ENCODE results near the gene PI16. TPM values are rescaled to one million over a fixed set of nuclear protein-coding genes. Genes with fewer than 3 reads are reported as not detected.

PI16 gene
- polyA plus RNA-seq, 2 donors, result 1.9 to 2.7 TPM

- Histone ChIP-seq H3K4me3 (ENCODE audit: low read depth in 1 of 2, low read length in 2 of 2) (no peak overlapping the region), H3K9me3 (ENCODE audit: control insufficient read depth in 2 of 2, insufficient read depth in 1 of 2, low read depth in 1 of 2, low read length in 1 of 2) (no peaks in the 10 kb centered on the region), H3K27ac (ENCODE audit: low read depth in 2 of 2, low read length in 1 of 2) (peak overlapping the region in 1 of 2 donors; percentile 50), H3K27me3 (ENCODE audit: control insufficient read depth in 1 of 2, insufficient read depth in 2 of 2, low read length in 2 of 2) (no peaks in the 10 kb centered on the region), H3K36me3 (ENCODE audit: control insufficient read depth in 2 of 2, insufficient read depth in 2 of 2, low read length in 1 of 2) (peaks cover 4 to 11% of the 10 kb centered on the region in 2 donors), H3K4me1 (ENCODE audit: control insufficient read depth in 2 of 2, insufficient read depth in 2 of 2, low read length in 1 of 2) (peaks cover 0 to 2% of the 10 kb centered on the region in 2 donors)
- whole genome bisulfite sequencing, 2 donors, result 42 to 55% methylated on average over 10 of the region's 10 CpGs
These were observed 40.2 kb upstream of the PI16 start for GRCh38 chr6:36914227-36914794.

GRCh38 chr6:36915599-36915998, 38.9 kb upstream of the PI16 start:
- no peaks in the 10 kb centered on the region for H3K9me3 ChIP-seq (ENCODE audit: control insufficient read depth in 2 of 2, insufficient read depth in 1 of 2, low read depth in 1 of 2, low read length in 1 of 2)
- no peak overlapping the region for H3K27ac ChIP-seq (ENCODE audit: low read depth in 2 of 2, low read length in 1 of 2)
- peaks cover 4 to 11% of the 10 kb centered on the region in 2 donors for H3K36me3 ChIP-seq (ENCODE audit: control insufficient read depth in 2 of 2, insufficient read depth in 2 of 2, low read length in 1 of 2)
- H3K27me3 ChIP-seq (ENCODE audit: control insufficient read depth in 1 of 2, insufficient read depth in 2 of 2, low read length in 2 of 2), result no peaks in the 10 kb centered on the region
- 88 to 93% methylated on average over 4 of the region's 4 CpGs for whole genome bisulfite sequencing, 2 donors
- no peak overlapping the region for H3K4me3 ChIP-seq (ENCODE audit: low read depth in 1 of 2, low read length in 2 of 2)
- peaks cover 0 to 2% of the 10 kb centered on the region in 2 donors for H3K4me1 ChIP-seq (ENCODE audit: control insufficient read depth in 2 of 2, insufficient read depth in 2 of 2, low read length in 1 of 2)

GRCh38 chr6:36916126-36916525, 38.4 kb upstream of the PI16 start:
- Histone ChIP-seq H3K27ac (ENCODE audit: low read depth in 2 of 2, low read length in 1 of 2) (no peak overlapping the region), H3K4me1 (ENCODE audit: control insufficient read depth in 2 of 2, insufficient read depth in 2 of 2, low read length in 1 of 2) (peaks cover 0 to 2% of the 10 kb centered on the region in 2 donors), H3K4me3 (ENCODE audit: low read depth in 1 of 2, low read length in 2 of 2) (no peak overlapping the region), H3K27me3 (ENCODE audit: control insufficient read depth in 1 of 2, insufficient read depth in 2 of 2, low read length in 2 of 2) (no peaks in the 10 kb centered on the region), H3K9me3 (ENCODE audit: control insufficient read depth in 2 of 2, insufficient read depth in 1 of 2, low read depth in 1 of 2, low read length in 1 of 2) (no peaks in the 10 kb centered on the region), H3K36me3 (ENCODE audit: control insufficient read depth in 2 of 2, insufficient read depth in 2 of 2, low read length in 1 of 2) (peaks cover 4 to 11% of the 10 kb centered on the region in 2 donors)
- 74 to 75% methylated on average over 2 of the region's 2 CpGs for WGBS, 2 donors

- H3K9me3 ChIP-seq (ENCODE audit: control insufficient read depth in 2 of 2, insufficient read depth in 1 of 2, low read depth in 1 of 2, low read length in 1 of 2), result no peaks in the 10 kb centered on the region
- peaks cover 0 to 2% of the 10 kb centered on the region in 2 donors for H3K4me1 ChIP-seq (ENCODE audit: control insufficient read depth in 2 of 2, insufficient read depth in 2 of 2, low read length in 1 of 2)
- H3K4me3 ChIP-seq (ENCODE audit: low read depth in 1 of 2, low read length in 2 of 2), result no peak overlapping the region
- WGBS, 2 donors, result 83 to 84% methylated on average over 10 of the region's 10 CpGs
- H3K36me3 ChIP-seq (ENCODE audit: control insufficient read depth in 2 of 2, insufficient read depth in 2 of 2, low read length in 1 of 2), result peaks cover 6 to 11% of the 10 kb centered on the region in 2 donors
- H3K27ac ChIP-seq (ENCODE audit: low read depth in 2 of 2, low read length in 1 of 2), result peak overlapping the region; percentile 17 to 34
- H3K27me3 ChIP-seq (ENCODE audit: control insufficient read depth in 1 of 2, insufficient read depth in 2 of 2, low read length in 2 of 2), result no peaks in the 10 kb centered on the region
These were observed 36.9 kb upstream of the PI16 start for GRCh38 chr6:36917541-36918193.

GRCh38 chr6:36920049-36920448, 34.5 kb upstream of the PI16 start:
- Histone ChIP-seq H3K4me1 (ENCODE audit: control insufficient read depth in 2 of 2, insufficient read depth in 2 of 2, low read length in 1 of 2) (no peaks in the 10 kb centered on the region), H3K27ac (ENCODE audit: low read depth in 2 of 2, low read length in 1 of 2) (no peak overlapping the region), H3K27me3 (ENCODE audit: control insufficient read depth in 1 of 2, insufficient read depth in 2 of 2, low read length in 2 of 2) (no peaks in the 10 kb centered on the region), H3K4me3 (ENCODE audit: low read depth in 1 of 2, low read length in 2 of 2) (no peak overlapping the region), H3K36me3 (ENCODE audit: control insufficient read depth in 2 of 2, insufficient read depth in 2 of 2, low read length in 1 of 2) (peaks cover 9 to 14% of the 10 kb centered on the region in 2 donors), H3K9me3 (ENCODE audit: control insufficient read depth in 2 of 2, insufficient read depth in 1 of 2, low read depth in 1 of 2, low read length in 1 of 2) (no peaks in the 10 kb centered on the region)
- 84 to 91% methylated on average over 4 of the region's 4 CpGs for WGBS, 2 donors

GRCh38 chr6:36920546-36920945, 34.0 kb upstream of the PI16 start:
- Histone ChIP-seq H3K27me3 (ENCODE audit: control insufficient read depth in 1 of 2, insufficient read depth in 2 of 2, low read length in 2 of 2) (no peaks in the 10 kb centered on the region), H3K36me3 (ENCODE audit: control insufficient read depth in 2 of 2, insufficient read depth in 2 of 2, low read length in 1 of 2) (peaks cover 9 to 14% of the 10 kb centered on the region in 2 donors), H3K4me1 (ENCODE audit: control insufficient read depth in 2 of 2, insufficient read depth in 2 of 2, low read length in 1 of 2) (no peaks in the 10 kb centered on the region), H3K9me3 (ENCODE audit: control insufficient read depth in 2 of 2, insufficient read depth in 1 of 2, low read depth in 1 of 2, low read length in 1 of 2) (no peaks in the 10 kb centered on the region), H3K27ac (ENCODE audit: low read depth in 2 of 2, low read length in 1 of 2) (no peak overlapping the region), H3K4me3 (ENCODE audit: low read depth in 1 of 2, low read length in 2 of 2) (no peak overlapping the region)
- WGBS, 2 donors, result 83 to 85% methylated on average over 5 of the region's 5 CpGs

GRCh38 chr6:36924131-36924530, 30.4 kb upstream of the PI16 start:
- WGBS, 2 donors, result 88 to 89% methylated on average over 4 of the region's 4 CpGs
- Histone ChIP-seq H3K4me3 (ENCODE audit: low read depth in 1 of 2, low read length in 2 of 2) (no peak overlapping the region), H3K36me3 (ENCODE audit: control insufficient read depth in 2 of 2, insufficient read depth in 2 of 2, low read length in 1 of 2) (peaks cover 6 to 17% of the 10 kb centered on the region in 2 donors), H3K4me1 (ENCODE audit: control insufficient read depth in 2 of 2, insufficient read depth in 2 of 2, low read length in 1 of 2) (peaks cover 2% of the 10 kb centered on the region in 2 donors), H3K9me3 (ENCODE audit: control insufficient read depth in 2 of 2, insufficient read depth in 1 of 2, low read depth in 1 of 2, low read length in 1 of 2) (no peaks in the 10 kb centered on the region), H3K27ac (ENCODE audit: low read depth in 2 of 2, low read length in 1 of 2) (no peak overlapping the region), H3K27me3 (ENCODE audit: control insufficient read depth in 1 of 2, insufficient read depth in 2 of 2, low read length in 2 of 2) (no peaks in the 10 kb centered on the region)

- Histone ChIP-seq H3K4me1 (ENCODE audit: control insufficient read depth in 2 of 2, insufficient read depth in 2 of 2, low read length in 1 of 2) (peaks cover 2 to 3% of the 10 kb centered on the region in 2 donors), H3K36me3 (ENCODE audit: control insufficient read depth in 2 of 2, insufficient read depth in 2 of 2, low read length in 1 of 2) (peaks cover 6 to 17% of the 10 kb centered on the region in 2 donors), H3K4me3 (ENCODE audit: low read depth in 1 of 2, low read length in 2 of 2) (no peak overlapping the region), H3K27ac (ENCODE audit: low read depth in 2 of 2, low read length in 1 of 2) (no peak overlapping the region), H3K27me3 (ENCODE audit: control insufficient read depth in 1 of 2, insufficient read depth in 2 of 2, low read length in 2 of 2) (no peaks in the 10 kb centered on the region), H3K9me3 (ENCODE audit: control insufficient read depth in 2 of 2, insufficient read depth in 1 of 2, low read depth in 1 of 2, low read length in 1 of 2) (no peaks in the 10 kb centered on the region)
- WGBS, 2 donors, result 76 to 80% methylated on average over 5 of the region's 5 CpGs
These were observed 29.7 kb upstream of the PI16 start for GRCh38 chr6:36924778-36925374.

GRCh38 chr6:36925809-36926208, 28.7 kb upstream of the PI16 start:
- Histone ChIP-seq H3K36me3 (ENCODE audit: control insufficient read depth in 2 of 2, insufficient read depth in 2 of 2, low read length in 1 of 2) (peaks cover 6 to 17% of the 10 kb centered on the region in 2 donors), H3K4me1 (ENCODE audit: control insufficient read depth in 2 of 2, insufficient read depth in 2 of 2, low read length in 1 of 2) (peaks cover 3 to 5% of the 10 kb centered on the region in 2 donors), H3K27me3 (ENCODE audit: control insufficient read depth in 1 of 2, insufficient read depth in 2 of 2, low read length in 2 of 2) (no peaks in the 10 kb centered on the region), H3K27ac (ENCODE audit: low read depth in 2 of 2, low read length in 1 of 2) (no peak overlapping the region), H3K9me3 (ENCODE audit: control insufficient read depth in 2 of 2, insufficient read depth in 1 of 2, low read depth in 1 of 2, low read length in 1 of 2) (no peaks in the 10 kb centered on the region), H3K4me3 (ENCODE audit: low read depth in 1 of 2, low read length in 2 of 2) (no peak overlapping the region)
- 87% methylated on average over 4 of the region's 4 CpGs for WGBS, 2 donors

All from esophagus (tissue), 2 donors.